SK-N-MC (cell line): ENCODE results near the gene NEB.

Experiments
- EZH2 ChIP-seq: fragments of 200-600 bp; sonication (generic); IDR thresholded peaks from one replicate; pipeline ENCODE4 v1.6.1; 2017; ENCODE audit warnings: antibody characterized with exemption
- FOXP2 ChIP-seq: optimal IDR thresholded peaks from 2 replicates; pipeline ENCODE3; 2011; ENCODE audit warnings: mild to moderate bottlenecking, moderate library complexity; ENCODE audit not compliant: insufficient read depth; ENCODE audit errors: extremely low read length, control extremely low read depth
- POLR2AphosphoS5 ChIP-seq: IDR thresholded peaks from 2 replicates; pipeline ENCODE4 v1.6.1; 2012; ENCODE audit warnings: mild to moderate bottlenecking, low read depth, low read length, borderline replicate concordance

GRCh38 chr2:151482171-151482725 lies 252.0 kb downstream of the NEB start:
- TF ChIP-seq POLR2AphosphoS5 = no peak
- no peak for TF ChIP-seq EZH2
- TF ChIP-seq FOXP2 = no peak
